Subcutaneous abdominal adipose tissue (tissue), 5 donors: ENCODE measurements around the gene SCARB1.

Experiments
- H3K27ac ChIP-seq: one replicate; pipeline ENCODE4 v1.7.0; 2013; ENCODE audit warnings: low read depth, mild to moderate bottlenecking, inconsistent platforms, low read length, moderate library complexity
- H3K27me3 ChIP-seq, 5 donors: one replicate each; pipeline ENCODE4 v1.7.0; 2013; ENCODE audit warnings: low read length in 5 of 5, inconsistent platforms in 1 of 5; ENCODE audit not compliant: control insufficient read depth in 5 of 5, insufficient read depth in 4 of 5
- H3K36me3 ChIP-seq, 5 donors: one replicate each; pipeline ENCODE4 v1.7.0; 2013; ENCODE audit warnings: low read length in 5 of 5; ENCODE audit not compliant: control insufficient read depth in 5 of 5, insufficient read depth in 5 of 5
- H3K4me1 ChIP-seq, 5 donors: one replicate each; pipeline ENCODE4 v1.7.0; 2013; ENCODE audit warnings: low read length in 5 of 5, mild to moderate bottlenecking in 3 of 5, moderate library complexity in 1 of 5; ENCODE audit not compliant: control insufficient read depth in 5 of 5, insufficient read depth in 5 of 5
- H3K4me3 ChIP-seq, 5 donors: one replicate each; pipeline ENCODE4 v1.7.0; 2013; ENCODE audit warnings: low read length in 5 of 5, low read depth in 1 of 5
- H3K9ac ChIP-seq, 5 donors: one replicate each; pipeline ENCODE4 v1.7.0; 2013; ENCODE audit warnings: low read length in 5 of 5, mild to moderate bottlenecking in 4 of 5, moderate library complexity in 3 of 5
- H3K9me3 ChIP-seq, 5 donors: one replicate each; pipeline ENCODE4 v1.7.0; 2013; ENCODE audit warnings: low read length in 5 of 5; ENCODE audit not compliant: control insufficient read depth in 5 of 5
- donor health status: healthy.
- donor health status: healthy.
- donor health status: healthy.
- donor health status: healthy.
- donor health status: healthy.

Gene SCARB1

DNA sequence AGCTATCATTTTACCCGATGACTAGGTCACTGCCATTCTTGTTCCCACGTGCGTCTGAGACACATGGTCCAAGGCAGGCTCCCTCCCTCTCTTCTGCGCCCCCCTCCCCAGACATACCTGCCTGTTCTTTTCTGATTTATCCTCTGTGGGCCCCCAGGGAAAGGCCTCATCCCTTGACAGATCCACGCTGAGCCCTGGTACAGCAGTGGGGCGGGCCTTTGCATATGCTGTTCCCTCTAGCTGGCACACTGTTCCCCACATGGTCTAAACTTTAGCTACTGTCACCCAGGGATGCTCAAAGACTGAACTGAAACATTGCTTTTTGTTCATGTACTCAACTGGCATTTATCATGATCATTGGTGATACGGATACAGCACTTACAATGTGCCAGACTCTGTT is 122.5 kb downstream of the SCARB1 start:
- no peak overlapping the region for H3K27ac ChIP-seq
- H3K4me1 ChIP-seq, result peaks cover 2 to 32% (median 10%) of the 10 kb centered on the region in 5 donors
- H3K27me3 ChIP-seq, result no peaks in the 10 kb centered on the region
- H3K9ac ChIP-seq, result no peak overlapping the region
- H3K36me3 ChIP-seq, result no peaks in the 10 kb centered on the region
- no peak overlapping the region for H3K4me3 ChIP-seq
- H3K9me3 ChIP-seq, result peaks cover 0 to 5% (median 3%) of the 10 kb centered on the region in 5 donors

- H3K4me1 ChIP-seq, result peaks cover 0 to 27% (median 5%) of the 10 kb centered on the region in 5 donors
- peaks cover 0 to 5% (median 3%) of the 10 kb centered on the region in 5 donors for H3K9me3 ChIP-seq
- H3K27ac ChIP-seq, result no peak overlapping the region
- H3K4me3 ChIP-seq, result no peak overlapping the region
- no peaks in the 10 kb centered on the region for H3K27me3 ChIP-seq
- no peaks in the 10 kb centered on the region for H3K36me3 ChIP-seq
- H3K9ac ChIP-seq, result no peak overlapping the region
These were observed 123.0 kb downstream of the SCARB1 start for GRCh38 chr12:124740691-124741137.

- no peak overlapping the region for H3K4me3 ChIP-seq
- H3K27me3 ChIP-seq, result no peaks in the 10 kb centered on the region
- H3K36me3 ChIP-seq, result no peaks in the 10 kb centered on the region
- no peak overlapping the region for H3K9ac ChIP-seq
- peaks cover 0 to 23% (median 5%) of the 10 kb centered on the region in 5 donors for H3K4me1 ChIP-seq
- H3K27ac ChIP-seq, result no peak overlapping the region
- H3K9me3 ChIP-seq, result peaks cover 0 to 5% (median 3%) of the 10 kb centered on the region in 5 donors
These were observed 123.6 kb downstream of the SCARB1 start for GRCh38 chr12:124739953-124740561.

DNA sequence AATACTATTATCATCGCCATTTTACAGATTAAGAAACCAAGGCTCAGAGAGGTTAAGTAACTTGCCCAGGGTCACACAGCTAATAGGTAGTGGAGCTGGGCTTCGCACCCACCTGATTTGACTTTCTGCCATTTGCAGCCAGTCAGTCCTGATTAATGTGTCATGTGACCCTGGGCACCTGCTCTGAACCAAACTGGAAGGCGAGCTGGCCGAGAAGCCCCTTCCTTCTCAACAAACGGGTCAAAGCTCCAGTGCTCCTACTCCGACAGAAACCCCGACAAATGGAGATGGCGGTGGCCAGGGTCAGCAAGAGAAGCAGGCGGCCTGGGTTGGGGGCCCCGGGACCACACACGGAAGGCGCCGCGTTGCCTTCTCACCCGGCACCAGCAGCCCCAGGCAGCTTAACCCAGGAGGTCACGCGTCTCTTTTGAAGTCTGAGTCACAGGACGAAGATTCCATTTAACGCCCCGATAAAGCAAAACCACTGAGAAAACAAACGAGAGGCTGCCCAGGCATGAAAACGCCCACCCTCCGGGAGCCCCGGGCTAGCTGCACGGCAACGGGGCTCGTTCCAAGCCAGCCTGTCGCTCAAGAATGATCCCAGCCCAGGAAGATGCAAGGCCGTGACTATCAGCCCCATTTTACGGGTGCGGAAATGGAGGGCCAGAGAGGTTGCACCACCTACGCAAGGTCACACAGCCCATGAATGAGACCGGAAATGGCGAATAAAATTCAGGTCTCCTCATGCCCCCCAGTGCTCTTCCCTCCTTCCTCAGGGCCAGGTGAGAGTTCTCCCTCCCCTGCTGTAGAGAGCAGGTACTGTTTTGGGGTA is 124.8 kb downstream of the SCARB1 start:
- Histone ChIP-seq H3K27ac (no peak overlapping the region), H3K9ac (no peak overlapping the region), H3K36me3 (no peaks in the 10 kb centered on the region), H3K27me3 (no peaks in the 10 kb centered on the region), H3K4me1 (peaks cover 0 to 33% (median 8%) of the 10 kb centered on the region in 5 donors), H3K4me3 (no peak overlapping the region), H3K9me3 (peaks cover 0 to 5% (median 3%) of the 10 kb centered on the region in 5 donors)

- no peaks in the 10 kb centered on the region for H3K36me3 ChIP-seq
- H3K9ac ChIP-seq, result no peak overlapping the region
- no peak overlapping the region for H3K27ac ChIP-seq
- no peaks in the 10 kb centered on the region for H3K27me3 ChIP-seq
- H3K4me1 ChIP-seq, result peaks cover 0 to 37% (median 8%) of the 10 kb centered on the region in 5 donors
- peaks cover 0 to 5% (median 3%) of the 10 kb centered on the region in 5 donors for H3K9me3 ChIP-seq
- H3K4me3 ChIP-seq, result no peak overlapping the region
These were observed 125.7 kb downstream of the SCARB1 start for GRCh38 chr12:124737772-124738635.

GRCh38 chr12:124737040-124737419 is 126.6 kb downstream of the SCARB1 start:
- H3K9ac ChIP-seq, result no peak overlapping the region
- no peaks in the 10 kb centered on the region for H3K27me3 ChIP-seq
- peaks cover 0 to 5% (median 4%) of the 10 kb centered on the region in 5 donors for H3K9me3 ChIP-seq
- H3K4me1 ChIP-seq, result peaks cover 0 to 45% (median 8%) of the 10 kb centered on the region in 5 donors
- H3K36me3 ChIP-seq, result no peaks in the 10 kb centered on the region
- H3K4me3 ChIP-seq, result peak overlapping the region in 2 of 5 donors; percentile 26 to 53
- H3K27ac ChIP-seq, result no peak overlapping the region

- Histone ChIP-seq H3K4me1 (peaks cover 0 to 46% (median 8%) of the 10 kb centered on the region in 5 donors), H3K9me3 (peaks cover 0 to 10% (median 4%) of the 10 kb centered on the region in 5 donors), H3K4me3 (peak overlapping the region in 3 of 5 donors; percentile 2 to 53 (median 38)), H3K36me3 (no peaks in the 10 kb centered on the region), H3K9ac (peak overlapping the region in 1 of 5 donors; percentile 20), H3K27ac (no peak overlapping the region), H3K27me3 (no peaks in the 10 kb centered on the region)
These were observed 127.3 kb downstream of the SCARB1 start for GRCh38 chr12:124736115-124737039.

DNA sequence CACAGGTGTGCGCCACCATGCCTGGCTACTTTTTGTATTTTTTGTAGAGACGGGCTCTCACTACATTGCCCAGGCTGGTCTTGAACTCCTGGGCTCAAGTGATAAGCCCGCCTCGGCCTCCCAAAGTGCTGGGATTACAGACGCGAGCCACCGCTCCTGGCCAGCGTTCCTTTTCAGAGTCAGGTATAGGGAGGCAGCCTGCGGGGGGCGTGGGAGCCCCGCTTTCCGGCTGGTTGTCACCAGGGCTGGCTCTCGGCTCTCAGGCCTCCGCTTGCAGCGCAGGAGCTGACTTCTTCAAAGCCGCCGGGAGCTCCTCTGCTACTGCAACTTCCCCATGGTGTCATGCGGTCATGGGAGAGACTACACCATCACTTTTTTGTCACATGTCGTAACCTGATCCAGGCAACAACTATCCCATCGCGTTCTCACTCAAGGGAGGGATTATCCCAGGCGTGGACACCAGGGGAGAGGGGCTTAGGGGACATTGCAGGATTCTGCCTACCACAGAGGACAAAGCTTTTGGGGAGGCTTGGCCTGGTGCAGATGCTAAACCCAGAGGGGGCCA is 129.4 kb downstream of the SCARB1 start:
- H3K4me1 ChIP-seq, result peaks cover 0 to 40% (median 5%) of the 10 kb centered on the region in 5 donors
- H3K4me3 ChIP-seq, result no peak overlapping the region
- no peak overlapping the region for H3K9ac ChIP-seq
- H3K27ac ChIP-seq, result peak overlapping the region; percentile 16
- H3K27me3 ChIP-seq, result no peaks in the 10 kb centered on the region
- H3K9me3 ChIP-seq, result peaks cover 0 to 8% (median 0%) of the 10 kb centered on the region in 5 donors
- no peaks in the 10 kb centered on the region for H3K36me3 ChIP-seq

- Histone ChIP-seq H3K9ac (no peak overlapping the region), H3K36me3 (no peaks in the 10 kb centered on the region), H3K4me3 (no peak overlapping the region), H3K27ac (no peak overlapping the region), H3K4me1 (peaks cover 0 to 40% (median 5%) of the 10 kb centered on the region in 5 donors), H3K9me3 (peaks cover 0 to 8% (median 0%) of the 10 kb centered on the region in 5 donors), H3K27me3 (no peaks in the 10 kb centered on the region)
These were observed 130.6 kb downstream of the SCARB1 start for GRCh38 chr12:124733086-124733485.
